GM12878 (cell line): Measurements from ENCODE around the gene CTAG1A. TPM values are rescaled to one million over a fixed set of nuclear protein-coding genes. Genes with fewer than 3 reads are reported as not detected.

Source experiments
- ATAC-seq: fragments of 200-7000 bp; cut with Tn5 transposase; 3 replicates; pipeline ENCODE4 v1.9.1; 2020; ENCODE audit warnings: mild to moderate bottlenecking, moderate library complexity
- BruUV-seq: library from RNA; stranded (reverse); fragments of 400-500 nt; replicated peaks from 2 replicates; lab custom pipeline; 2021; lab: Mats Ljungman, UMichigan
- CTCF ChIA-PET: fragments of 300-600 bp; sonication (Branson Sonifier 250); formaldehyde crosslinking; extraction: SDS; loops from one replicate; lab custom pipeline; 2021; ENCODE audit warnings: inconsistent platforms; lab: Yijun Ruan, JAX
- POLR2A ChIA-PET: fragments of 350-600 bp; formaldehyde crosslinking; extraction: SDS; loops from one replicate; lab custom pipeline; 2021; ENCODE audit warnings: inconsistent platforms; lab: Charles Lee
- RAD21 ChIA-PET: fragments of 300-600 bp; sonication (Branson Sonifier 250); formaldehyde crosslinking; loops from one replicate; lab custom pipeline; 2023; ENCODE audit warnings: antibody characterized with exemption; ENCODE audit not compliant: unreplicated experiment; lab: Charles Lee
- SMC1A ChIA-PET: fragments of 300-600 bp; sonication (Branson Sonifier 250); formaldehyde crosslinking; loops from one replicate; lab custom pipeline; 2023; ENCODE audit not compliant: unreplicated experiment, uncharacterized antibody; lab: Charles Lee
- DNase-seq: peaks from one replicate; pipeline ENCODE4 v3.0.0-alpha.2; 2011; ENCODE audit warnings: low read depth, low spot score
- FAIRE-seq: peaks from 3 replicates; lab custom pipeline; 2011; peaks lifted over from hg19 to GRCh38; lab: Jason Lieb, UNC
- H2AFZ ChIP-seq: 2 replicates; pipeline ENCODE4 v1.6.0; 2011; ENCODE audit warnings: low read depth, low read length, control low read depth; ENCODE audit not compliant: control insufficient read depth
- H3K27ac ChIP-seq: 2 replicates; pipeline ENCODE4 v1.5.1; 2011; ENCODE audit warnings: control low read depth; ENCODE audit not compliant: control insufficient read depth, insufficient read depth
- H3K27me3 ChIP-seq, 2 experiments: replicated peaks in 1 of 2; 2 replicates each; pipeline versions ENCODE4 v1.6.0 to v1.6.1; 2011; ENCODE audit warnings: low read length in 1 of 2; ENCODE audit not compliant: control insufficient read depth in 2 of 2, insufficient read depth in 2 of 2
- H3K36me3 ChIP-seq, 2 experiments: 2 replicates each; pipeline ENCODE4 v1.5.1; 2011; ENCODE audit warnings: low read length in 1 of 2; ENCODE audit not compliant: control insufficient read depth in 2 of 2, insufficient read depth in 2 of 2
- H3K4me1 ChIP-seq: 2 replicates; pipeline ENCODE4 v1.6.1; 2011; ENCODE audit warnings: mild to moderate bottlenecking, low read length, moderate library complexity, mixed read lengths; ENCODE audit not compliant: control insufficient read depth, insufficient read depth
- H3K4me2 ChIP-seq: 2 replicates; pipeline ENCODE4 v1.6.0; 2011; ENCODE audit warnings: control low read depth; ENCODE audit not compliant: control insufficient read depth, insufficient read depth
- H3K4me3 ChIP-seq: fragments of 200-600 bp; sonication (generic); 2 replicates; pipeline ENCODE4 v1.5.1; 2016
- H3K79me2 ChIP-seq: 2 replicates; pipeline ENCODE4 v1.6.0; 2011; ENCODE audit warnings: low read length; ENCODE audit not compliant: control insufficient read depth, insufficient read depth
- H3K9ac ChIP-seq: 2 replicates; pipeline ENCODE4 v1.8.0; 2011; ENCODE audit warnings: low read length, control low read depth, mixed read lengths; ENCODE audit not compliant: control insufficient read depth, insufficient read depth
- H3K9me3 ChIP-seq: replicated peaks from 3 replicates; pipeline ENCODE4 v1.5.1; 2011; ENCODE audit warnings: mild to moderate bottlenecking, low read length; ENCODE audit not compliant: control insufficient read depth, insufficient read depth
- H4K20me1 ChIP-seq: 2 replicates; pipeline ENCODE4 v1.6.0; 2011; ENCODE audit not compliant: control insufficient read depth, insufficient read depth
- ATF7 ChIP-seq: fragments of 450-650 bp; IDR thresholded peaks from 2 replicates; pipeline ENCODE4 v1.6.1; 2016; ENCODE audit warnings: low read depth, mild to moderate bottlenecking
- BCL3 ChIP-seq: IDR thresholded peaks from 2 replicates; pipeline ENCODE4 v1.6.1; 2011; ENCODE audit warnings: borderline replicate concordance, low read depth, mild to moderate bottlenecking, moderate library complexity, low read length; ENCODE audit not compliant: insufficient read depth, poor library complexity, severe bottlenecking
- CEBPB ChIP-seq, 2 experiments: fragments of 150-350 bp in 1 of 2; IDR thresholded peaks; 2 replicates each; pipeline ENCODE4 v1.6.1; 2012 to 2014; ENCODE audit warnings: low read depth in 2 of 2, low read length in 2 of 2, borderline replicate concordance in 1 of 2, inconsistent platforms in 1 of 2
- CHD4 ChIP-seq: fragments of 200-600 bp; sonication (generic); IDR thresholded peaks from 2 replicates; pipeline ENCODE4 v1.6.1; 2016; ENCODE audit warnings: mild to moderate bottlenecking
- IKZF2 ChIP-seq, 2 experiments: fragments of 450-650 bp; IDR thresholded peaks; 2 replicates each; pipeline ENCODE4 v1.6.1; 2017; ENCODE audit warnings: mild to moderate bottlenecking in 2 of 2, moderate library complexity in 2 of 2
- PML ChIP-seq: IDR thresholded peaks from 2 replicates; pipeline ENCODE4 v1.6.1; 2012; ENCODE audit warnings: low read length, inconsistent platforms
- SMARCA5 ChIP-seq: fragments of 450-650 bp; IDR thresholded peaks from 2 replicates; pipeline ENCODE4 v1.6.1; 2017; ENCODE audit warnings: mild to moderate bottlenecking
- USF2 ChIP-seq: IDR thresholded peaks from 2 replicates; pipeline ENCODE4 v1.6.1; 2011; ENCODE audit warnings: low read depth, low read length, improper control_type of control experiment, borderline replicate concordance
- YBX1 ChIP-seq: fragments of 450-650 bp; IDR thresholded peaks from 2 replicates; pipeline ENCODE4 v1.6.1; 2016; ENCODE audit warnings: antibody characterized with exemption
- WGBS: methylation state at CpG from one replicate; pipeline ENCODE4 v1.1.6; 2016; ENCODE audit warnings: low lambda C conversion rate; ENCODE audit not compliant: insufficient replicate concordance, insufficient coverage; ENCODE audit errors: missing lambda C conversion rate; 5-methylcytosine and 5-hydroxymethylcytosine counted together
- in situ Hi-C: fragments of 300-500 bp; cut with MboI; formaldehyde crosslinking; loops from 9 replicates; pipeline ENCODE4 v1.14.3; 2018; ENCODE audit warnings: mixed read lengths
- intact Hi-C: fragments of 100-400 bp; cut with micrococcal nuclease; formaldehyde crosslinking; loops from one replicate; pipeline ENCODE4 v1.14.2; 2022; ENCODE audit not compliant: unreplicated experiment
- polyA plus RNA-seq, 11 experiments: library from polyadenylated mRNA; depleted of rRNA in 4 of 11; unstranded in 6 of 11; stranded (reverse) in 5 of 11; fragments of >200 nt; fragmentation: Nextera tagmentation in 4 of 11; fragmentation: Illumina TruSeq in 1 of 11; extraction: Ambion mirVana in 4 of 11; extraction: Trizol in 1 of 11; gene quantifications; 1 replicate in 1 of 11; 2 replicates in 10 of 11; pipeline versions ENCODE4 v1.2.1 to v1.2.3, GENCODE V29; 2011 to 2016; ENCODE audit warnings: inconsistent platforms in 2 of 11, missing spikeins in 2 of 11, low read depth in 1 of 11
- total RNA-seq, 4 experiments: library from RNA; depleted of rRNA in 3 of 4; stranded (reverse); fragments of >200 nt in 3 of 4; fragmentation: Illumina TruSeq in 1 of 4; extraction: Trizol in 1 of 4; gene quantifications; 2 replicates each; pipeline versions ENCODE4 v1.2.1 to v1.2.3, GENCODE V29; 2013 to 2021
- TF ChIP-seq, protein P1 (sequence below): fragments of 450-650 bp; IDR thresholded peaks from 2 replicates; pipeline ENCODE4 v1.6.1; 2017; ENCODE audit warnings: mild to moderate bottlenecking, low read depth, inconsistent platforms; ENCODE audit not compliant: poor library complexity, severe bottlenecking
- TF ChIP-seq, protein P2 (sequence below), 3 experiments: IDR thresholded peaks in 2 of 3; conservative IDR thresholded peaks in 1 of 3; 2 replicates each; pipeline ENCODE4 v1.5.1; 2011; ENCODE audit warnings: low read depth in 3 of 3, low read length in 3 of 3, mild to moderate bottlenecking in 3 of 3, control low read depth in 2 of 3, moderate library complexity in 2 of 3, inconsistent platforms in 1 of 3, mixed read lengths in 1 of 3; ENCODE audit not compliant: control insufficient read depth in 2 of 3, insufficient read depth in 1 of 3; ENCODE audit errors: extremely low read depth in 1 of 3
- TF ChIP-seq, protein P3 (sequence below): fragments of 450-650 bp; IDR thresholded peaks from 2 replicates; pipeline ENCODE4 v1.6.1; 2018; ENCODE audit warnings: mild to moderate bottlenecking, low read depth, moderate library complexity; ENCODE audit not compliant: partially characterized antibody

Gene CTAG1A
- total and polyA plus RNA-seq, 10 of the 15 experiments (the other 5 are each of a cell fraction or from before 2014, with no cell fraction given), result not detected

DNA sequence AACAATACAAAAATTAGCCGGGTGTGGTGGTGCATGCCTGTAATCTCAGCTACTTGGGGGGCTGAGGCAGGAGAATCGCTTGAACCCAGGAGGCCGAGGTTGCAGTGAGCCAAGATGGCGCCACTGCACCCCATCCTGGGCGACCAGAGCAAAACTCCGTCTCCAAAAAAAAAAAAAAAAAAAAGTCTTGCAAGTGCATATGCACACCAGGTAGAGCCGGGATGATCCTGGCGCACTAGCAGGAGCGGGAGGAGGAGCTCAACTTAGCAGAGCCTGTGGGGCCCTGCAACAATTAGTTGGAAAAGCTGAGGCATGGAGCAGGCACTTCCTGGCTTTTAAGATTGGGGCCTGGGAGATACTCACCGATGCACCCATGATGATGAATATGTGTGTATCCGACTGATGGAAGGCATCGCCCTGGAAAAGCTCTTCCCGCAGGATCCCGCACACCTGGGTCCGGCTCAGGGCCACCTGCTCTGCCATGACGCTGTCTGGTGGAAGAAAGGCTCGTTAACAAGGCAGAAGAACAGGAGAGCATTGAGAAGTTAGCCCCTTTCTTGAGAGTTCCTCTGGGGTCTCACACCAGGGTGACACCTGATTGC lies 39.2 kb upstream of the CTAG1A start:
- Histone ChIP-seq H3K4me2 (peak overlapping the region; percentile 86), H3K27ac (peak overlapping the region; percentile 27; the same call in 1 of the 2 replicates), H3K4me3 (peak overlapping the region; percentile 67; the same call in 1 of the 2 replicates), H2AFZ (no peak overlapping the region), H3K9me3 (no peaks in the 10 kb centered on the region), H3K27me3 (no peaks in the 10 kb centered on the region), H3K79me2 (peaks cover 28% of the 10 kb centered on the region), H4K20me1 (no peaks in the 10 kb centered on the region), H3K9ac (peak overlapping the region; percentile 63), H3K36me3 (no peaks in the 10 kb centered on the region), H3K4me1 (peaks cover 14% of the 10 kb centered on the region)
- ChIA-PET RAD21 (interaction anchor here (0.6 kb wide), 1 partner anchor 9 kb away, joined by 4 read pairs; no protein-coding TSS in a partner anchor), SMC1A (no interaction called here), CTCF (no interaction called here), POLR2A (no interaction called here)
- FAIRE-seq (no peak), ATAC-seq (no peak), DNase-seq (no peak)
- in situ Hi-C loops, result loop anchor here (10.0 to 25.0 kb wide), 2 partner anchors 289 to 408 kb away; partner anchors contain the start of genes OPN1LW and SMIM9
- 90% methylated on average over 16 of the region's 17 CpGs for WGBS
- intact Hi-C loops, result no loop called here
- no TSS peak for BruUV-seq
- TF ChIP-seq SMARCA5 (no peak), ATF7 (no peak), CEBPB (IDR thresholded peaks at IDR 0.05; ENCODE audit: borderline replicate concordance in 1 of 2, low read depth in 2 of 2, low read length in 2 of 2) (no peak), USF2 (no peak), CHD4 (no peak), BCL3 (no peak), YBX1 (no peak), IKZF2 (IDR thresholded peaks at IDR 0.05) (no peak), PML (no peak)
- TF ChIP-seq, protein P1, sequence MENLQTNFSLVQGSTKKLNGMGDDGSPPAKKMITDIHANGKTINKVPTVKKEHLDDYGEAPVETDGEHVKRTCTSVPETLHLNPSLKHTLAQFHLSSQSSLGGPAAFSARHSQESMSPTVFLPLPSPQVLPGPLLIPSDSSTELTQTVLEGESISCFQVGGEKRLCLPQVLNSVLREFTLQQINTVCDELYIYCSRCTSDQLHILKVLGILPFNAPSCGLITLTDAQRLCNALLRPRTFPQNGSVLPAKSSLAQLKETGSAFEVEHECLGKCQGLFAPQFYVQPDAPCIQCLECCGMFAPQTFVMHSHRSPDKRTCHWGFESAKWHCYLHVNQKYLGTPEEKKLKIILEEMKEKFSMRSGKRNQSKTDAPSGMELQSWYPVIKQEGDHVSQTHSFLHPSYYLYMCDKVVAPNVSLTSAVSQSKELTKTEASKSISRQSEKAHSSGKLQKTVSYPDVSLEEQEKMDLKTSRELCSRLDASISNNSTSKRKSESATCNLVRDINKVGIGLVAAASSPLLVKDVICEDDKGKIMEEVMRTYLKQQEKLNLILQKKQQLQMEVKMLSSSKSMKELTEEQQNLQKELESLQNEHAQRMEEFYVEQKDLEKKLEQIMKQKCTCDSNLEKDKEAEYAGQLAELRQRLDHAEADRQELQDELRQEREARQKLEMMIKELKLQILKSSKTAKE, result no peak
- TF ChIP-seq, protein P2, sequence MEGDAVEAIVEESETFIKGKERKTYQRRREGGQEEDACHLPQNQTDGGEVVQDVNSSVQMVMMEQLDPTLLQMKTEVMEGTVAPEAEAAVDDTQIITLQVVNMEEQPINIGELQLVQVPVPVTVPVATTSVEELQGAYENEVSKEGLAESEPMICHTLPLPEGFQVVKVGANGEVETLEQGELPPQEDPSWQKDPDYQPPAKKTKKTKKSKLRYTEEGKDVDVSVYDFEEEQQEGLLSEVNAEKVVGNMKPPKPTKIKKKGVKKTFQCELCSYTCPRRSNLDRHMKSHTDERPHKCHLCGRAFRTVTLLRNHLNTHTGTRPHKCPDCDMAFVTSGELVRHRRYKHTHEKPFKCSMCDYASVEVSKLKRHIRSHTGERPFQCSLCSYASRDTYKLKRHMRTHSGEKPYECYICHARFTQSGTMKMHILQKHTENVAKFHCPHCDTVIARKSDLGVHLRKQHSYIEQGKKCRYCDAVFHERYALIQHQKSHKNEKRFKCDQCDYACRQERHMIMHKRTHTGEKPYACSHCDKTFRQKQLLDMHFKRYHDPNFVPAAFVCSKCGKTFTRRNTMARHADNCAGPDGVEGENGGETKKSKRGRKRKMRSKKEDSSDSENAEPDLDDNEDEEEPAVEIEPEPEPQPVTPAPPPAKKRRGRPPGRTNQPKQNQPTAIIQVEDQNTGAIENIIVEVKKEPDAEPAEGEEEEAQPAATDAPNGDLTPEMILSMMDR (IDR thresholded peaks at IDR 0.05 in 2 of 3, conservative IDR thresholded peaks at IDR 0.05 in 1 of 3; ENCODE audit: control insufficient read depth in 2 of 3, extremely low read depth in 1 of 3, insufficient read depth in 1 of 3, low read depth in 3 of 3, low read length in 3 of 3), result no peak
- TF ChIP-seq, protein P3, sequence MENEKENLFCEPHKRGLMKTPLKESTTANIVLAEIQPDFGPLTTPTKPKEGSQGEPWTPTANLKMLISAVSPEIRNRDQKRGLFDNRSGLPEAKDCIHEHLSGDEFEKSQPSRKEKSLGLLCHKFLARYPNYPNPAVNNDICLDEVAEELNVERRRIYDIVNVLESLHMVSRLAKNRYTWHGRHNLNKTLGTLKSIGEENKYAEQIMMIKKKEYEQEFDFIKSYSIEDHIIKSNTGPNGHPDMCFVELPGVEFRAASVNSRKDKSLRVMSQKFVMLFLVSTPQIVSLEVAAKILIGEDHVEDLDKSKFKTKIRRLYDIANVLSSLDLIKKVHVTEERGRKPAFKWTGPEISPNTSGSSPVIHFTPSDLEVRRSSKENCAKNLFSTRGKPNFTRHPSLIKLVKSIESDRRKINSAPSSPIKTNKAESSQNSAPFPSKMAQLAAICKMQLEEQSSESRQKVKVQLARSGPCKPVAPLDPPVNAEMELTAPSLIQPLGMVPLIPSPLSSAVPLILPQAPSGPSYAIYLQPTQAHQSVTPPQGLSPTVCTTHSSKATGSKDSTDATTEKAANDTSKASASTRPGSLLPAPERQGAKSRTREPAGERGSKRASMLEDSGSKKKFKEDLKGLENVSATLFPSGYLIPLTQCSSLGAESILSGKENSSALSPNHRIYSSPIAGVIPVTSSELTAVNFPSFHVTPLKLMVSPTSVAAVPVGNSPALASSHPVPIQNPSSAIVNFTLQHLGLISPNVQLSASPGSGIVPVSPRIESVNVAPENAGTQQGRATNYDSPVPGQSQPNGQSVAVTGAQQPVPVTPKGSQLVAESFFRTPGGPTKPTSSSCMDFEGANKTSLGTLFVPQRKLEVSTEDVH, result no peak
